BE2C (cell line): ENCODE measurements around the gene TMEM273.

Source experiments
- DNase-seq: peaks from one replicate; pipeline ENCODE4 v3.0.0-alpha.2; 2020
- H3K27me3 ChIP-seq: fragments of 250-450 bp; sonication (Bioruptor Pico); 2 replicates; pipeline ENCODE4 v1.5.1; 2020; ENCODE audit warnings: mild to moderate bottlenecking
- H3K36me3 ChIP-seq: fragments of 250-450 bp; sonication (Bioruptor Pico); 2 replicates; pipeline ENCODE4 v1.5.1; 2020; ENCODE audit warnings: mild to moderate bottlenecking
- H3K4me1 ChIP-seq: fragments of 250-450 bp; sonication (Bioruptor Pico); 2 replicates; pipeline ENCODE4 v1.5.1; 2020
- H3K4me3 ChIP-seq: 2 replicates; pipeline ENCODE4 v1.5.1; 2011; ENCODE audit warnings: low read depth, low read length
- H3K9me3 ChIP-seq: fragments of 250-450 bp; sonication (Bioruptor Pico); 2 replicates; pipeline ENCODE4 v1.5.1; 2020
- TF ChIP-seq, protein P1 (sequence below): IDR thresholded peaks from 2 replicates; pipeline ENCODE4 v1.5.1; 2012; ENCODE audit warnings: mild to moderate bottlenecking, low read depth, low read length

The TMEM273 gene

GRCh38 chr10:49166484-49167400 is 21.4 kb downstream of the TMEM273 start:
- H3K27me3 ChIP-seq = no peaks in the 10 kb centered on the region
- H3K4me1 ChIP-seq = no peaks in the 10 kb centered on the region
- DNase-seq = no peak
- H3K4me3 ChIP-seq = no peak overlapping the region
- TF ChIP-seq, protein P1, sequence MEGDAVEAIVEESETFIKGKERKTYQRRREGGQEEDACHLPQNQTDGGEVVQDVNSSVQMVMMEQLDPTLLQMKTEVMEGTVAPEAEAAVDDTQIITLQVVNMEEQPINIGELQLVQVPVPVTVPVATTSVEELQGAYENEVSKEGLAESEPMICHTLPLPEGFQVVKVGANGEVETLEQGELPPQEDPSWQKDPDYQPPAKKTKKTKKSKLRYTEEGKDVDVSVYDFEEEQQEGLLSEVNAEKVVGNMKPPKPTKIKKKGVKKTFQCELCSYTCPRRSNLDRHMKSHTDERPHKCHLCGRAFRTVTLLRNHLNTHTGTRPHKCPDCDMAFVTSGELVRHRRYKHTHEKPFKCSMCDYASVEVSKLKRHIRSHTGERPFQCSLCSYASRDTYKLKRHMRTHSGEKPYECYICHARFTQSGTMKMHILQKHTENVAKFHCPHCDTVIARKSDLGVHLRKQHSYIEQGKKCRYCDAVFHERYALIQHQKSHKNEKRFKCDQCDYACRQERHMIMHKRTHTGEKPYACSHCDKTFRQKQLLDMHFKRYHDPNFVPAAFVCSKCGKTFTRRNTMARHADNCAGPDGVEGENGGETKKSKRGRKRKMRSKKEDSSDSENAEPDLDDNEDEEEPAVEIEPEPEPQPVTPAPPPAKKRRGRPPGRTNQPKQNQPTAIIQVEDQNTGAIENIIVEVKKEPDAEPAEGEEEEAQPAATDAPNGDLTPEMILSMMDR = no peak
- H3K9me3 ChIP-seq = no peaks in the 10 kb centered on the region
- H3K36me3 ChIP-seq = no peaks in the 10 kb centered on the region

- TF ChIP-seq, protein P1 = no peak
- H3K36me3 ChIP-seq = no peaks in the 10 kb centered on the region
- no peaks in the 10 kb centered on the region for H3K9me3 ChIP-seq
- DNase-seq = no peak
- no peaks in the 10 kb centered on the region for H3K27me3 ChIP-seq
- H3K4me3 ChIP-seq = no peak overlapping the region
- no peaks in the 10 kb centered on the region for H3K4me1 ChIP-seq
These were observed 22.2 kb downstream of the TMEM273 start for GRCh38 chr10:49165821-49166483.

GRCh38 chr10:49165259-49165658 is 22.9 kb downstream of the TMEM273 start:
- TF ChIP-seq, protein P1 = no peak
- no peaks in the 10 kb centered on the region for H3K36me3 ChIP-seq
- no peaks in the 10 kb centered on the region for H3K4me1 ChIP-seq
- no peak overlapping the region for H3K4me3 ChIP-seq
- no peak for DNase-seq
- no peaks in the 10 kb centered on the region for H3K27me3 ChIP-seq
- no peaks in the 10 kb centered on the region for H3K9me3 ChIP-seq

GRCh38 chr10:49164559-49165188 is 23.5 kb downstream of the TMEM273 start:
- Histone ChIP-seq H3K27me3 (no peaks in the 10 kb centered on the region), H3K4me1 (no peaks in the 10 kb centered on the region), H3K36me3 (no peaks in the 10 kb centered on the region), H3K4me3 (no peak overlapping the region), H3K9me3 (no peaks in the 10 kb centered on the region)
- TF ChIP-seq, protein P1 = peak; percentile 72
- DNase-seq = peak; percentile 42

DNA sequence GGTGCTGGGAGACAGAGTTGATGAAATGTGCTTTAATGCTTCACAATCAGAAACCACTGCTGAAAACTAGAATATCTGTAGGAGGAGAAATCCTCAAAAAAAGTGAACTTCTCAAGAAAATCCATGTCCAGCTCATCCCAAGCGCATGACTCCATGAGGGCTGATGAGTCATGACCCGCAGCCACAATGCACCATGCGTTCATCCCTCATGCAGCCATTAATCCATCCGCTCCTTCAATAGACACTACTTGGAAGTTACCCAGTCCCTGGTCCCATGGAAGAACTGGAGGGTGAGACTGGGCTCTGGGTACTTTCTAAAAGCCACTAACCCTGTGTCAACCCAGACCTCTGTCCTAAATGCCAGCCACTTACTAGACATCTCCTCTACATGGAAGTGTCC is 24.4 kb downstream of the TMEM273 start:
- no peaks in the 10 kb centered on the region for H3K27me3 ChIP-seq
- TF ChIP-seq, protein P1 = no peak
- no peaks in the 10 kb centered on the region for H3K36me3 ChIP-seq
- DNase-seq = no peak
- H3K4me3 ChIP-seq = no peak overlapping the region
- H3K4me1 ChIP-seq = no peaks in the 10 kb centered on the region
- no peaks in the 10 kb centered on the region for H3K9me3 ChIP-seq
